Measurements from ENCODE around the gene HYKK.
"Not testable (repeated sequence)": the region's sequence is repeated elsewhere in the genome, so short reads cannot be mapped to it uniquely, and the experiment has no call there.

Gene HYKK

DNA sequence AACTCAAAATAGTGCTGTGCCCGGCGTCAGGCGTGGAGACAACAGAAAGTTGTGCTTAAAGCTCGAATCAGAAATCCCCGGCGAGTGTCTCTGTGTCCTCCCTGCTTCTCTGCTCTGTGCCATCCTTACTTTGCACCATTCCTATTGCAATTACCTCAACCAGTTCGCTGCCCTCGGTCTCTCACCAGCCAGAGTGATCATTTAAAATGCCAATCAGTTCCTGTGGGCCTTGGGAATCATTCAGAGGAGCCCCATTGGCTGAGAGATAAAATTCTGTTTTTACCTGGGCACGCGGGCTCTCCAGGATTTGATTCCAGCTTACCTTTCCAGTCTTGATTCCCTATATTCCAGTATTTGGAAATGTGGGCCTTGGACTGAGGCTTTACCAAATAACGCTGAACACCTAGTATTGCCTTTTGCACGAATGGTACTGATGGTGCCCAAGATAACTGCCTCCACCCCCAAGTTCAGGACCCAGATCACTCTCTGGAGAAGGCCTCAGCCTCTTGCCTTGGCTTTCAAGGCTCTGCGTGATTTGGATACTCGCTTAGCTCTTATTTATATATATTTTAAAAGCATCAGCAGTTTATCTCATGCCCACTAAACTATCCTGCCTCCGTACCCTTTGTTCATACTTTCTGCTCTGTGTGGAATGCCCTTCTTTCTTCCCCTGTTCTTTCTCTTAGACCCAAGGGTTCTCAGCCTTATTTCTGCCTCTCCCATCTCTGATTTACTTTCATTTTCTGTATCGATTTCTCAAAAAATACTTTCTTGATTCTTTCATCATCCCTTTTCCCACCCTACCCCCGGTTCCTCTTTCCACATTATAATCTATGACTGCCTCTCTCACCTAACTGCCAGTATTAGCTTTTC lies 33.7 kb downstream of the HYKK start:
- DNase-seq, result peak; percentile 18

DNA sequence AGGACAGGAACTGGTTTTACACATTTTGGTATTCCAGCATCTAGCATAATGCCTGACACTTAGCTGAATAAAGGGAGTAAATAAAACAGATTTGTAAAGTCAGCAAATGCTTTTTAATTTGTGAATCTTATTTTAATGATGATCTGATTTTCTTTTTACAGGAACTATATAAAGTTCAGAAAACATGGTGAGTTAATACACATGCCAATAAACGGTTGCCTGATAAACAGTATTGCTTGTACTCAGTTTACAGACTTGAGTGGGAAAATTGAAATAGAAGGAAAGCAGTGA lies 34.3 kb downstream of the HYKK start:
- DNase-seq, result no peak

DNA sequence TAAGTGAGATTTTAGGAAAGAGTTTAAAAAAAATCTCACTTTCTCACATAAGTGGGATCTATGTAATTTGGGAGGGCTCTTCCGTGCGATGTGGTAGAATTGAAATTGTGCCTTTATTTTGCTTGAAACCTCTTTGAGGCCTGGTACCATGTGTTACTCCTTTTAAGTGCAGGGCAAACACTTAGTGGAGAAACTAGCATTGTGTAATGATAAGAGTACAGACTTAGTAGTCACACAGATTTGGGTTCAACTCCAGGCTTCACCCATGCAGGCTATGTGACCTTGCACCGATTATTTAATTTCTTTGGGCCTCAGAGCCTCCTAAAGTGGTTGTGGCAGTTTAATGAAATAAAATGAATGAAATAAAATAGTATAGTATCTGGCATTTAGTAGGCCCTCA lies 35.3 kb downstream of the HYKK start:
- no peak for DNase-seq

DNA sequence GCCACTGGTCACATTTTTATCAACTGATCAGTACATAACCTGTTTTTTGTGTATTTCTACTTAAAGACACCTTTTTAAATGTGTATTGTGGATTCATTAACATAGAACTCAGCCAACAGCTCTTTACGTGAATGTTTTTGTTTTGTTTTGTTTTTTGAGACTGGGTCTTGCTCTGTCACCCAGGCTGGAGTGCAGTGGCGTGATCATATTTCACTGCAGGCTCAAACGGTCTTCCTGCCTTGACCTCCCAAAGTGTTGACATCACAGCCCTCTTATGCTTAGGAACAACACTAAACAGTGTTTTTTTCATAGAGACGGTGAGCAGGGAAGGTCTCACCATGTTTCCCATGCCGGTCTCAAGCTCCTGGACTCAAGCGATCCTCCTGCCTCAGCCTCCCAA lies 42.8 kb downstream of the HYKK start:
- no peak for DNase-seq

DNA sequence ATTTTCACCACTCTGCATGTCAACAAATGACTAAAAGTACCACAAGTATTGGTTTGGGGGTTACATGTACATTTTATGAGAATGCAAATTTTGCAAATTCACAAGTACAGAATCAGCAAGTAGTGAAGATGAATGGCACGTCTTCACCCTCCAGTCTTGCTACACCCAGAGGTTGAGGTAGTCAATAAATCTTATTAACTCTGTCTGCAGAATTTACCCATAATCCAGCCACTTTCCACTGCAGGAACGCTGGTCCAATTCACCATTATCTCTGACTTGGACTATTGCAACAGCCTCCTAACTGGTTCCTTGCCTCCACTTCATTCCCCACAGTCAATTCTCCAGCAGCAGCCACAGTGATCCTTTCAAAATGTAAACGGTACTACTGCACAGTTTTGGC lies 43.4 kb downstream of the HYKK start:
- DNase-seq, result no peak

DNA sequence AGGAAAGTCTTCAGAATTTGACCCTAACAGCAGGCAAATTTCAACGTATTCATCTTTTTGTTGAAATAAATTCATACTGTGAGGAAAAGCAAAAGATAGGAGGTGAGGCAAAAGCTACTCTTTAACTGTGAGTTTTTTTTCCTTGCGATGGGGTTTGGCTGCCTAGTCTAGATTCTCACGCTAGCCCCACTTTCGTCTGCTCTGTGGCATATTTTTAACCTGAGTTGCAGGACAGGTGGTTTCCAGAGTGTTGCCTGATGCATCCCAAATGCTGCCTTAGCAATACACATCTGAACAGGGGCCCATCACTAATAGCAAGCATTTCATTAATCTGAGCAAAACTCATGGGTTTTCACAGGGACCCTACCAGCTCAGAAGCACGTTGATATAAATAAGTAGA lies 44.5 kb downstream of the HYKK start:
- DNase-seq, result no peak

DNA sequence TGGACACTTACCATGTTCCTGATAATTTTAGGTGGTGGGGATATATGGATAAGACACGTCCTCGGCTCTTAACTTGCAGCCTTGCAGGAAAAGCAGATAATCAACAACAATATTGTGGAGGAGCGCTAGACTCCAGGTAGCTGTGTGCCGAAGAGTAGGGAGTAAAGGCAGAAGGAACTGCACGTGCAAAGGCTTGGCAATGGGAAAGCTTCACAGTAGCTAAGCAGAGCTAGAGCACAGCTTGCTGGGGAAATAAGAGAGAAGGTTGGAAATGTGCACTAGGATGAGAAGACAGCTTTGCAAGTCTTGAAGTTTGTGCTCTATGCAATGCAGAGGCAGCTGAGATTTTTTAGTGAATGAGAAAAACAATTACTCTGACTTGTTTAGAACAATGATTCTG lies 45.2 kb downstream of the HYKK start:
- DNase-seq, result no peak

DNA sequence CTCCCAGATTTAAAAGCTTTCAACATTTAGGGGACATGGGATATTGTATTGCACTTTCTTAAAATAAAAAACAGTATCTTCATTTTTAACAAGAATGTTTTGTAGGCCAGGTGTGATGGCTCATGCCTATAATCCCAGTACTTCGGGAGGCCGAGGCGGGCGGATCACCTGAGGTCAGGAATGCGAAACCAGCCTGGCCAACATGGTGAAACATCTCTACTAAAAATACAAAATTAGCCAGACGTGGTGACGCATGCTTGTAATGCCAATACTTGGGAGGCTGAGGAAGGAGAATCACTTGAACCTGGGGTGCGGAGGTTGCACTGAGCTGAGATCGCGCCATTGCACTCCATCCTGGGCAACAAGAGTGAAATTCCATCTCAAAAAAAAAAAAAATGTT lies 52.8 kb downstream of the HYKK start:
- not testable (repeated sequence) for DNase-seq

DNA sequence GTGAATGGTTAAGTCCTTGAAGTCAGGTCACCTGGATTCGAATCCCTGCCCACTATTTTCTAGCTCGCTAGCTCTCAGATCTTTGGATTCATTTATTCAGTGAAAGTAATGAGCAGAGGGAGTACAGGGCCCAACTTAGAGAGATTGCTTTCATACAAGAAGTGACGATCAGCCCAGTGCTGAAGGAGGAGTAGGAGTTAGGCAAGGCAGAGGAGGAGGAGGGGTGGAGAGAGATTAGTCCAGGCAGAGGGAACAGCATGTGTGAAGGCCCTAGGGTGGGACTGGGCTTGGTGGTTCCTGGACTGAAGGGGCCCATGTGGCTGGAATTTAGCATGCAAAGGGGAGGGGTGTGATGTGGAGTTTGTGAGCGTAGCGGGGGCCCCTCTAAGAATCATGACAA lies 54.1 kb downstream of the HYKK start:
- DNase-seq, result no peak

DNA sequence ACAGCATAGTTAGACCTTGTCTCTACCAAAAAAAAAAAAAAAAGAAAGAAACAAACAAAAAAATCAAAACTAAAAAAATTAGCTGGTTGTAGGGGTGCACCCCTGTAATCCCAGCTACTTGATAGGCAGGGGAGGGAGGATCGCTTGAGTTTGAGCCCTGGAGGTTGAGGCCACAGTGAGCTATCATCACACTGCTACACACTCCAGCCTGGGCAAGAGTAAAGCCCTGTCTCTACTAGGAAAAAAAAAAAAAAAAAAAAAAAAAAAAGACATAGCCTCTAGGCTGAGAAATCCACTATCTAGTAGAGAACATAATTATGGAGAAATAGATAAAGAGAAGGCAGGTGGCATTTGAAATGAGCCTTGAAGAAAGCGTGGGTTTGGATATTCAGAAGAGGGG lies 55.7 kb downstream of the HYKK start:
- DNase-seq, result no peak

DNA sequence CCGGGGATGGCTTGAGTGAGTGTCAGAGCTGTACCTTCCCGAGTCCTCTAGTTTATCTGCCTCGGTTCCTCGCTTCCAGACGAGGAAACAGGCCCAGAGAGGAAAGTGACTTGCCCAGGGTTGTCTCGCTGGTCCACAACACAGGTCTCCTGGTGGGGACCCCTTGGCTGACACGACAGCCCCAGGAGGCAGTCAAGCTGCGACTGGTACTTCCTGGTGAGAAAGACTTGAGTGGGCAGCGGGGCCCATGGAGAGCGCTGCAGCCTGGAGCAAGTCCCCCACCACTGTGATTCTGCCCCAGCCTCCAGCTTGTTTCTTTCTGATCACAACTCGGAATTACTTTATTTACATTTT lies 57.3 kb downstream of the HYKK start:
- no peak for DNase-seq

DNA sequence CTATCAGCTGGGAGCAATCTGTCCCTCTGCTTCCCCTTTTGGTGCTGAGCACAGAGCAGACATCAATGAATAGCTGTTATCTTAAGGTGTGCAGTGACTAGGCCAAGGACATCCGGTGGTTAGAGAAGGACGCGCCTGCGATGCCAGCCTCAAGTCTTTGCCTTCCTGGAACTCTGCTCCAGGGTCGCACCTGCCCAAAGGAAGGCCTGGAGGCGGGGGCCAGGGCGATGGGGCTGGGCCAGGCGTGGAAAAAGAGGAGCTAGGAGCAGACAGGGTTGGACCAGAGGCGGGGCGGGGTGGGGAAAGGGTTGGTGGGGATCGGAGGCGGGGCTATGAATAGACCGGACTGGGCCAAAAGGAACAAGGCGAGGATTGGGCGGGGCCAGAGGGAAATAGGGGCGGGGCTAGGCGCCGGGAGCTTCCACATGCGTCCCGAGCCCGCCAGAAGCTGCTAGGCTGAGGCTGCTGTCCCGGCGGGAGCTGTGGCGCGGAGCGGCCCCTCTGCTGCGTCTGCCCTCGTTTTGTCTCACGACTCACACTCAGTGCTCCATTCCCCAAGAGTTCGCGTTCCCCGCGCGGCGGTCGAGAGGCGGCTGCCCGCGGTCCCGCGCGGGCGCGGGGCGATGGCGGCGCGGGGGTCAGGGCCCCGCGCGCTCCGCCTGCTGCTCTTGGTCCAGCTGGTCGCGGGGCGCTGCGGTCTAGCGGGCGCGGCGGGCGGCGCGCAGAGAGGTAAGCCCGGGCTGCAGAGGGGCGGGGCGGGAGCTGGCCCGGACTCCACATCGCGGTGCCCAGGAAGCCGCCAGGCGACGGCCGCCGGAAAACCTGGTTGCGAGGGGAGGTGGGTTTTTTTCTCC lies 57.9 kb downstream of the HYKK start, which contains the start of gene CHRNA5:
Gene CHRNA5 (plus strand): TSS at position 424 of the 854 bp plus-strand sequence. CDS start 200 bp downstream, at position 624.
- DNase-seq, result peak; percentile 84

DNA sequence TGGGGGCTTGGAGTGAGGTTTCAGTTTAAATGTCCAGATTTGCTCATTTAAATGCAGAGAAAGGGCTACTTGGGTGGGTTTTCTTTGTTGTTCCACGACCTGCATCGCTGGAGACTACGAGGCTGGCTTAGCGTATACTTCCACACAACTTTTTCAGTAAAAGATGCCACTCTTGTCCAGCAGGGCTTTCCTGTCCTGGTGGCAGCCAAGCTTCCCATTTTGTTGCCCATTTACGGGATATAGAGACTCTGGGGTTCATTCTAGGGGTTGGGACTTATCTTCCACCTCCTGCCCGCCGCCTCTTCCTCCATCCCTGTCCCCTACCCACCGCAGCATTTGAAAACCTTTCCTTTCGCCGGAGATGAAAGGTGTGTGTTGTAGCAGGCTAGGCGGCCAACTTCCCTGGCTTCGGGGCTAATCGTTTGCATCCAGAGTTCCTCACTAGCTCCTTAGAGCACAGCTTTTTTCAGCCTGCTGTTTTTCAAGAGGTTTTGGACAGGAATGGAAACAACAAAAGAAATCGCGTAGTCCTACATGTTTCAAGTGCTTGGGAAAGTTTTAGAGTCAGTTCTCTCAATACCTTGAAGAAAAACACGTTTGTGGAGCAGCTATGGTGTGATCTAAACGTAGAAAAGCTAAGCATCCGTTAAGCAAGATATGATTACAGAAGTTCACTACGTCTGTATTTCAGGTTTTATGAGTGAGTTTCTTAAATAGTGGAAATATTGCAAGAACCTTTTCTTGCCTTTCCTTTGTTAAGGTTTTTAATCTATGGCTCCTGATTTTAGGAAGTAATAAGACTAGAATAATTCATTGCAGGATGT lies 58.8 kb downstream of the HYKK start:
- DNase-seq, result no peak

DNA sequence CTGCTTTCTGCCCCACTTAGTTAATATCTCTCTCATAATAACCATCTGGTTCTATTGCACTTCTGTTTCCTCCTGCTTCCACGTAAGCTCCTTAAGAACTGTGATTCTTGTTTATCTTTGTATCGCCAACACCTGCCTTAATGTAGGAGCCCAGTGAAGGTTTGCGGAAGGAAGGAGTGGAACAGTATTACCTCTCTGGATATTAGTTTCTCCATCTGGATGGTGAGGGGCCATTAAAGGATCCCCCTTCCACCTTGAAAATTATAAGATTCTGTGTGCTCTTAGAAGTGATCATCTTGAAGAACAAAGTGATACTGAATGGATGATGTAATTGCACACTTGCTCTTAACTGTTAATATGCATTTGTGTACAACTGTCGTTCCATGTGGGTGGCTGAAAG lies 60.2 kb downstream of the HYKK start:
- no peak for DNase-seq

DNA sequence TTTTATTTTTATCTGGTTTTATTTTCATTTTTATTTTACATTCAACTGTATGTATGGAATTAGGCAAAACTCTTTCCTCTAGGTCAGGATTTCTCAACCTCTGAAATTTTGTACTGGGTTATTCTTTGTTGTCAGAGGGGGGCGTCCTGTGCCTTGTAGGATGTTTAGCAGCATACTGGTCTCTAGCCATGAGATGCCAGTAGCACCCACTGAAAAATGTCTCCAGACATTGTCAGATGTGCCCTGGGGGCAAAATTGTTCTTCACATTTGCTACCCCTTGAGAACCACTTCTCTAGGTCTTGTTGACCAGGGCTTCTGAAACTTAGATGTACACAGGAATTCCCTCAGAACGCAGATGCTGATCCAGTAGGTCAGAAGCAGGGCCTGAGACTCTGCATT lies 63.3 kb downstream of the HYKK start:
- no peak for DNase-seq

DNA sequence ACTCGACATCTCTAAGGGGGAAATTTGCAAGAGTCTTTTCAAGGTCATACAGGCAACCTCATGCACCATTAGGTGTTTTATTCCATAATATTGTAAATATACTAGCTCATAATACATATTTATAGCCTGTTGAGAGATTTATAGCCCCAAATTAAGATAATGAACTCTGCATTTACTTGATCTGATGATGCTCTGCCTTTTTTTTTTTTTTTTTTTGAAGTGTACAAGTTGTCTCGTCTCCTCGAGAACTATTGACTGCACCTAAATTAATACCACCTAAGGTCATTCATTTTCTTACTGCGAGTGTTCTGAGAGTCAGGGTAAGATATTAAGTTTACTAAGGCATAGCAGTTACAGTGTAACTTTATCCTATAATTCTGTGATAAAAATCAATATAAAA lies 64.0 kb downstream of the HYKK start:
- no peak for DNase-seq

DNA sequence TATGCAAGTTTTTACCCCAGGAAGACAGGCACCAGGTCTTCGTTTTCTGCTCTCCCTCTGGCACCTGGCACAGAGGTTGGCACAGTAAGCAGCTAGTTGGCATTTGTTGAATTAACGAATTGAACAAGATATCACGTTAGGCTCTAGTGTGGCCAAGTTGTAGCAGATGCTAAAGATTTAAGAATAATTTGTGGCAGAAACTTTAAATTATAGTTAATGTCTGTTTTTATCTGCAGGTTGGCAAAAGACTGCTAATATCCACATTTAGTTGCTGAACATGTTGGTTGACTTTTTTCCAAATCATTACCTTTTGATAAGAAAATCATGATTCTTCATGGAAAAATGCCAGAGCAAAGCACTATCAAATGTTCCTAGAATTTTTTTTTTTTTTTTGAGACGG lies 66.0 kb downstream of the HYKK start:
- no peak for DNase-seq

DNA sequence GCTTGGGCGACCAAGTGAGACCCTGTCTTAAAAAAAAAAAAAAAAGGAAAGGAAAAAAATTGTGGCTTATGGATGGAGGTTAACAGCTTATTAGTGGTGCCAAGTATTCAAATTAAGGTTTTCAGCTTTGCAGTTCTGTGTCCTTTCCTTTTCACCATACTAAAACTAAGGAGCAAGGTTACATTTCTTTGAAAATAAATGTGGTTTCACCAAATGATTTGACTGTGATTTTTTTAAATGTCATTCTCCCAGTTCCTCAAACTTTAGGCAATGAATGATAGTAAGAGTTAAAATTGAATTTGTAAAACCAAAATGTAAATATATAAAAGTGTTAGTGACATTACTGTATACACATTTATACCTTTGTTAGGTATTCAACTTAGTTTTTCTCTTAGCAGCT lies 67.6 kb downstream of the HYKK start:
- DNase-seq, result no peak

All from activated CD4-positive, alpha-beta T cell treated with anti-CD3 and anti-CD28 coated beads, Interleukin-2, amount 50 U/mL, for 16 hours (primary cell).